Erythroblast (primary cell): ENCODE measurements around the gene FAM98B.

Experiments used
- GATA1 ChIP-seq: IDR thresholded peaks from 2 replicates; pipeline ENCODE4 v1.6.1; 2011; ENCODE audit warnings: low read depth, mild to moderate bottlenecking, control low read depth, low read length, moderate library complexity
- POLR2A ChIP-seq: IDR thresholded peaks from 2 replicates; pipeline ENCODE4 v1.6.1; 2011; ENCODE audit warnings: mild to moderate bottlenecking, low read length

- TF ChIP-seq POLR2A (no peak), GATA1 (no peak)
Observed at GRCh38 chr15:38499651-38500050, 45.7 kb downstream of the FAM98B start.
